B cell (primary cell): ENCODE measurements around the gene S100A14. TPM values are rescaled to one million over a fixed set of nuclear protein-coding genes. Genes with fewer than 3 reads are reported as not detected.

Source experiments
- ATAC-seq: fragments of 200-7000 bp; cut with Tn5 transposase; one replicate; pipeline ENCODE4 v1.10.0; 2021; ENCODE audit warnings: low read depth, mild to moderate bottlenecking, moderate number of reproducible peaks, moderate library complexity
- CTCF ChIA-PET: fragments of 350-600 bp; sonication (Branson Sonifier 250); formaldehyde crosslinking; loops from one replicate; lab custom pipeline; 2021; ENCODE audit warnings: antibody characterized with exemption, inconsistent platforms; lab: Charles Lee
- POLR2A ChIA-PET: fragments of 350-600 bp; sonication (Branson Sonifier 250); formaldehyde crosslinking; loops from one replicate; lab custom pipeline; 2021; ENCODE audit warnings: antibody characterized with exemption; lab: Charles Lee
- DNase-seq: peaks from one replicate; pipeline ENCODE4 v3.0.0; 2013
- H2AFZ ChIP-seq: 2 replicates; pipeline ENCODE4 v1.6.1; 2012; ENCODE audit warnings: mild to moderate bottlenecking, low read depth, low read length; ENCODE audit not compliant: insufficient read depth, poor library complexity, severe bottlenecking
- H3K27ac ChIP-seq, 2 donors: 1 replicate in 1 of 2; 2 replicates in 1 of 2; pipeline ENCODE4 v1.5.1; 2012 to 2013; ENCODE audit warnings: low read length in 2 of 2, mild to moderate bottlenecking in 2 of 2, moderate library complexity in 1 of 2
- H3K27me3 ChIP-seq, 4 experiments: fragments of 200-600 bp in 1 of 4; sonication (generic) in 1 of 4; replicated peaks in 1 of 4; 1 replicate in 2 of 4; 2 replicates in 2 of 4; pipeline versions ENCODE4 v1.6.1 to v1.7.0; 2013 to 2016; ENCODE audit warnings: low read length in 3 of 4, mild to moderate bottlenecking in 2 of 4, mixed read lengths in 1 of 4, moderate library complexity in 1 of 4; ENCODE audit not compliant: insufficient read depth in 4 of 4, control insufficient read depth in 3 of 4; ENCODE audit errors: control extremely low read depth in 1 of 4
- H3K36me3 ChIP-seq, 2 experiments: replicated peaks in 1 of 2; 1 replicate in 1 of 2; 2 replicates in 1 of 2; pipeline versions ENCODE4 v1.6.1 to v1.7.1; 2013; ENCODE audit warnings: low read length in 1 of 2; ENCODE audit not compliant: insufficient read depth in 2 of 2, control insufficient read depth in 1 of 2; ENCODE audit errors: control extremely low read depth in 1 of 2, extremely low read depth in 1 of 2
- H3K4me1 ChIP-seq, 2 donors: fragments of 200-600 bp in 1 of 2; sonication (generic) in 1 of 2; 1 replicate in 1 of 2; 2 replicates in 1 of 2; pipeline versions ENCODE4 v1.5.1 to v1.6.1; 2013 to 2017; ENCODE audit warnings: low read length in 2 of 2; ENCODE audit not compliant: control insufficient read depth in 2 of 2, insufficient read depth in 2 of 2
- H3K4me2 ChIP-seq: replicated peaks from 2 replicates; pipeline ENCODE3; 2012; ENCODE audit warnings: mild to moderate bottlenecking, low read depth, low read length; ENCODE audit not compliant: poor library complexity, severe bottlenecking
- H3K4me3 ChIP-seq, 5 experiments: fragments of 200-600 bp in 1 of 5; sonication (generic) in 1 of 5; 1 replicate in 3 of 5; 2 replicates in 2 of 5; pipeline versions ENCODE4 v1.5.1 to v1.7.0; 2011 to 2016; ENCODE audit warnings: low read length in 4 of 5, mild to moderate bottlenecking in 4 of 5, low read depth in 2 of 5, control low read depth in 1 of 5, moderate library complexity in 1 of 5; ENCODE audit not compliant: insufficient read depth in 1 of 5; ENCODE audit errors: control extremely low read depth in 1 of 5, extremely low read depth in 1 of 5
- H3K79me2 ChIP-seq: fragments of 200-600 bp; sonication (generic); one replicate; pipeline ENCODE4 v1.6.0; 2016; ENCODE audit warnings: low read length; ENCODE audit not compliant: control insufficient read depth, insufficient read depth
- H3K9ac ChIP-seq: fragments of 200-600 bp; sonication (generic); 2 replicates; pipeline ENCODE4 v1.6.1; 2017; ENCODE audit warnings: mild to moderate bottlenecking, low read length, moderate library complexity
- H3K9me3 ChIP-seq, 3 donors: one replicate each; pipeline versions ENCODE4 v1.6.1 to v1.7.1; 2013; ENCODE audit warnings: low read length in 2 of 3; ENCODE audit not compliant: control insufficient read depth in 2 of 3, insufficient read depth in 1 of 3; ENCODE audit errors: control extremely low read depth in 1 of 3
- H4K20me1 ChIP-seq: 2 replicates; pipeline ENCODE4 v1.6.0; 2012; ENCODE audit warnings: mild to moderate bottlenecking, low read length; ENCODE audit not compliant: insufficient read depth, control insufficient read depth, poor library complexity, severe bottlenecking
- H3K27ac Mint-ChIP-seq: one replicate; pipeline ENCODE4 v1.8.0; 2021; ENCODE audit warnings: mixed read lengths
- H3K27me3 Mint-ChIP-seq: one replicate; pipeline ENCODE4 v1.8.0; 2021; ENCODE audit warnings: mixed read lengths
- H3K4me1 Mint-ChIP-seq: one replicate; pipeline ENCODE4 v1.8.0; 2021; ENCODE audit warnings: mixed read lengths
- H3K4me3 Mint-ChIP-seq: one replicate; pipeline ENCODE4 v1.8.0; 2021; ENCODE audit warnings: mixed read lengths
- H3K9me3 Mint-ChIP-seq: one replicate; pipeline ENCODE4 v1.8.0; 2022; ENCODE audit warnings: mixed read lengths; ENCODE audit not compliant: insufficient read depth
- CTCF ChIP-seq: fragments of 200-600 bp; IDR thresholded peaks from one replicate; pipeline ENCODE4 v1.8.0; 2022; ENCODE audit warnings: antibody characterized with exemption, mild to moderate bottlenecking
- EZH2 ChIP-seq: IDR thresholded peaks from 2 replicates; pipeline ENCODE4 v1.6.1; 2012; ENCODE audit warnings: borderline replicate concordance, low read depth, mild to moderate bottlenecking, moderate library complexity, low read length; ENCODE audit not compliant: insufficient read depth, poor library complexity, severe bottlenecking
- WGBS: methylation state at CpG from one replicate; pipeline ENCODE4 v1.1.5; 2013; ENCODE audit warnings: missing lambda C conversion rate; ENCODE audit not compliant: insufficient coverage; 5-methylcytosine and 5-hydroxymethylcytosine counted together
- intact Hi-C: fragments of 100-400 bp; cut with micrococcal nuclease; formaldehyde crosslinking; loops from one replicate; pipeline ENCODE4 v1.10.0; 2022
- polyA plus RNA-seq: library from polyadenylated mRNA; depleted of rRNA; stranded (reverse); fragments of >200 nt; gene quantifications from 2 replicates; pipeline ENCODE4 v1.2.3, GENCODE V29; 2012
- total RNA-seq, 2 donors: library from RNA; stranded (reverse); fragments of 120-200 nt in 1 of 2; gene quantifications; 1 replicate in 1 of 2; 2 replicates in 1 of 2; pipeline versions ENCODE4 v1.2.3 to v1.2.4, GENCODE V29; 2013 to 2022

The S100A14 gene
- total and polyA plus RNA-seq, 2 donors (not counting 1 experiment from before 2014, with no cell fraction given): not detected

DNA sequence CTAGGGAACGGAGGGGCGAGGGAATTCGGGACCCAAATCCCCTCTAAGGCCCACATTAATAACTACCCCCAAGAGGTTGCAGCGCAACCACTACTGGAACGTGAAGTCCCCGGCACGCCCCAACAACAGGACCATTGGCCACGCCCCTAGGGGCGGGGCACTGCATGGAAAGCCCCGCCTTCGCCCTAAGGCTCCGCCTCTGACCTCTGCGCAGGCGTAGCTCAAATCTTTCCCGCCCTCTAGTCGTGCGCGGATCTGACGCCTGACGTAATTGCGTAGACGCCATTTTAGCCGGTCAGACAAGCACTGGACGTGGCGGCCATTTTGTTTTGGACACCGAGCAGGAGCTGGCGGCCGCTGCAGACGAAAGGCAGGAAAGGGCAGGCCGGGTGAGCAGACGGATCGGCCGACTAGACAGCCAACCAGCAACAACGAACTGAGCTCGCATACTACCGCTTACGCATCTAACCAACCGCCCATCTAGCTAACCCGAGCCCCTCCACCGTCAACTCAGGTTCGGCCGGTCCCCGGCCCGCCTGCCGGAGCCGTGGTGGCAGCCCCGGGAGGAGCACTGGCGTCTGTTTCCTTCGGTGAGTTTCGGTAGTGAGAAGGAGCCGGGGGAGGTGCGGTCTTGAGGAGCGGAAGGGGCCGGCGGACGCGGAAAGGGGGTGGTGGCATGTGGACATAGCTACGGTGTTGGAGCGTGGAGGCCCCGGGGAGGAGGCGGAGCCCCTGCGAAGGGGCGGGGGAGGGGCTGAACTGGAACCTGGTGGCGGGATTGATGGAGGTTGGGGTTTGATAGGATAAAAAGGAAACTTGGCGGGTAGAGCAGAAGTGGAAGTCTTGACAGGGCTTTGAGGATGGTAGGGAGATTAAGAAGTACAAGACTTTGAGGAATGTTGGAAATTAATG lies 17.9 kb upstream of the S100A14 start, which contains the start of gene CHTOP:
TSS of gene CHTOP (plus strand) at position 313 of the 912 bp plus-strand sequence. CDS start 2,523 bp downstream, outside the sequence.
- H3K27ac ChIP-seq: peak within 1 kb of the TSS; percentile 97 to 99
- H3K4me1 Mint-ChIP-seq: peaks cover 39% of the 10 kb centered on the region
- H3K9me3 Mint-ChIP-seq: no peaks in the 10 kb centered on the region
- WGBS: 4% methylated on average over 60 of the region's 65 CpGs
- CTCF ChIA-PET: interaction anchor here (0.5 to 3.3 kb wide), 12 partner anchors 10 to 638 kb away, joined by 3 to 32 read pairs (median 4); partner anchors contain the start of gene CREB3L4
- H2AFZ ChIP-seq: peak within 1 kb of the TSS; percentile 69
- peak; percentile 89 for ATAC-seq
- H3K79me2 ChIP-seq: peaks cover 48% of the 10 kb centered on the region
- no peaks in the 10 kb centered on the region for H3K27me3 ChIP-seq
- POLR2A ChIA-PET: interaction anchor here (0.6 to 2.7 kb wide), 32 partner anchors 10 to 1870 kb away, joined by 3 to 17 read pairs (median 4); partner anchors contain the start of genes CREB3L4, ILF2, INTS3 and JTB
- H3K36me3 ChIP-seq: peaks cover 18 to 31% of the 10 kb centered on the region in 2 experiments
- H3K9me3 ChIP-seq: peaks cover 0 to 7% (median 0%) of the 10 kb centered on the region in 3 donors
- H3K4me3 Mint-ChIP-seq: peak within 1 kb of the TSS; percentile 97
- H3K27ac Mint-ChIP-seq: peak within 1 kb of the TSS; percentile 100
- intact Hi-C loops: loop anchor here (1.0 to 10.0 kb wide), 9 partner anchors 24 to 149 kb away; partner anchors contain the start of genes S100A6 and SNAPIN
- TF ChIP-seq EZH2: no peak
- no peak for TF ChIP-seq CTCF
- H3K9ac ChIP-seq: peak within 1 kb of the TSS; percentile 99
- H3K4me2 ChIP-seq: peak within 1 kb of the TSS; percentile 76
- H3K4me3 ChIP-seq: peak within 1 kb of the TSS; percentile 90 to 100 (median 99)
- peak; percentile 99 for DNase-seq
- H3K27me3 Mint-ChIP-seq: no peaks in the 10 kb centered on the region
- peaks cover 9 to 24% of the 10 kb centered on the region in 2 donors for H3K4me1 ChIP-seq
- peaks cover 18% of the 10 kb centered on the region for H4K20me1 ChIP-seq
